HL-60 (cell line): ENCODE measurements around the gene SH3RF3.

ENCODE experiments used
- CTCF ChIP-seq: IDR thresholded peaks from one replicate; pipeline ENCODE4 v1.5.1; 2011; ENCODE audit warnings: low read length, control low read depth, inconsistent platforms; ENCODE audit not compliant: insufficient read depth
- POLR2AphosphoS5 ChIP-seq: IDR thresholded peaks from 2 replicates; pipeline ENCODE4 v1.6.1; 2012; ENCODE audit warnings: low read depth

GRCh38 chr2:109433486-109433885 is 304.5 kb downstream of the SH3RF3 start:
- TF ChIP-seq CTCF: no peak
- TF ChIP-seq POLR2AphosphoS5: no peak
